Gastrocnemius medialis (tissue), 4 donors: Measurements from ENCODE around the gene NRG3. TPM values are rescaled to one million over a fixed set of nuclear protein-coding genes. Genes with fewer than 3 reads are reported as not detected.

ENCODE experiments used
- ATAC-seq, 2 donors: fragments of 150-250 bp; one replicate each; pipeline ENCODE4 v1.9.1; 2016
- DNase-seq, 2 donors: peaks; one replicate each; pipeline ENCODE4 v3.0.0-alpha.2; 2019
- H3K27ac ChIP-seq, 4 donors: fragments of 200-600 bp; sonication (generic); 1 replicate in 1 of 4; 2 replicates in 3 of 4; pipeline ENCODE4 v1.5.1; 2016 to 2018; ENCODE audit warnings: mild to moderate bottlenecking in 2 of 4, moderate library complexity in 1 of 4
- H3K27me3 ChIP-seq, 3 donors: fragments of 200-600 bp; sonication (generic) in 2 of 3; 1 replicate in 1 of 3; 2 replicates in 2 of 3; pipeline versions ENCODE4 v1.5.1 to v1.6.0; 2016 to 2019; ENCODE audit warnings: mild to moderate bottlenecking in 1 of 3, moderate library complexity in 1 of 3
- H3K36me3 ChIP-seq, 2 donors: fragments of 200-600 bp; sonication (generic) in 1 of 2; one replicate each; pipeline ENCODE4 v1.5.1; 2017 to 2018
- H3K4me1 ChIP-seq, 2 donors: fragments of 200-600 bp; sonication (generic) in 1 of 2; one replicate each; pipeline ENCODE4 v1.5.1; 2016 to 2017; ENCODE audit warnings: mild to moderate bottlenecking in 2 of 2
- H3K4me3 ChIP-seq, 4 donors: fragments of 200-600 bp; sonication (generic) in 3 of 4; 1 replicate in 1 of 4; 2 replicates in 3 of 4; pipeline ENCODE4 v1.5.1; 2016 to 2019; ENCODE audit warnings: mild to moderate bottlenecking in 2 of 4
- H3K9me3 ChIP-seq, 3 donors: fragments of 200-600 bp; sonication (generic) in 2 of 3; 1 replicate in 1 of 3; 2 replicates in 2 of 3; pipeline ENCODE4 v1.5.1; 2016 to 2019
- POLR2A ChIP-seq, 2 donors: fragments of 450-650 bp; IDR thresholded peaks; one replicate each; pipeline ENCODE4 v1.6.1; 2017; ENCODE audit warnings: antibody characterized with exemption in 2 of 2, mild to moderate bottlenecking in 2 of 2, moderate library complexity in 2 of 2
- in situ Hi-C, 4 donors: fragments of 200-750 bp; cut with MboI; loops; one replicate each; pipeline versions ENCODE4 v1.15.0 to v1.8.0; 2017; ENCODE audit warnings: low sequenced_read_pairs in 4 of 4
- intact Hi-C: fragments of 100-400 bp; cut with DNase I; formaldehyde crosslinking; loops from one replicate; pipeline ENCODE4 v1.15.1; 2023; ENCODE audit warnings: low total_unique reads
- total RNA-seq, 4 donors: library from RNA; depleted of rRNA; stranded (reverse); fragments of >200 nt; gene quantifications; one replicate each; pipeline versions ENCODE4 v1.1.0 to v1.2.3, GENCODE V29; 2016
- TF ChIP-seq, protein P1 (sequence below), 5 experiments: fragments of 450-650 bp in 3 of 5; fragments of 200-600 bp in 2 of 5; sonication (generic) in 2 of 5; IDR thresholded peaks in 4 of 5; conservative IDR thresholded peaks in 1 of 5; 1 replicate in 4 of 5; 2 replicates in 1 of 5; pipeline ENCODE4 v1.5.1; 2016 to 2019; ENCODE audit warnings: antibody characterized with exemption in 5 of 5, mild to moderate bottlenecking in 3 of 5, moderate library complexity in 3 of 5

The NRG3 gene
- total RNA-seq, 4 donors from 2014 or later = not detected

DNA sequence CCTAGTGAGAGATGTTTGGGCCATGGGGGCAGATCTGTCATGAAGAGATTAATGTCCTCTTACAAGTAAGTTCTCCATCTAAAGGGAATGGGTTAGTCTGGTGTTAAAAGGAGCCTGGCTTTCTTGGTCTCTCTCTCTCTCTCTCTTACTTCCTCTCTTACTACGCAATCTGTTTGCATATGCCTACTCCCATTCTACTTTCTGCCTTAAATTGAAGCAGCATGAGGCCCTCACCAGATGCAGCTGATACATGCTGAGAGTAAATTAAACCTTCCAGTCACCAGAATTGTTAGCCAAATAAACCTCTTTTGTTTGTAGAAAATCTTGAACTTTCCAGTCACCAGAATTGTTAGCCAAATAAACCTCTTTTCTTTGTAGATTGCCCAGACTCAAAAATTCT, 884.1 kb downstream of the NRG3 start:
- no peak for DNase-seq
- TF ChIP-seq, protein P1, sequence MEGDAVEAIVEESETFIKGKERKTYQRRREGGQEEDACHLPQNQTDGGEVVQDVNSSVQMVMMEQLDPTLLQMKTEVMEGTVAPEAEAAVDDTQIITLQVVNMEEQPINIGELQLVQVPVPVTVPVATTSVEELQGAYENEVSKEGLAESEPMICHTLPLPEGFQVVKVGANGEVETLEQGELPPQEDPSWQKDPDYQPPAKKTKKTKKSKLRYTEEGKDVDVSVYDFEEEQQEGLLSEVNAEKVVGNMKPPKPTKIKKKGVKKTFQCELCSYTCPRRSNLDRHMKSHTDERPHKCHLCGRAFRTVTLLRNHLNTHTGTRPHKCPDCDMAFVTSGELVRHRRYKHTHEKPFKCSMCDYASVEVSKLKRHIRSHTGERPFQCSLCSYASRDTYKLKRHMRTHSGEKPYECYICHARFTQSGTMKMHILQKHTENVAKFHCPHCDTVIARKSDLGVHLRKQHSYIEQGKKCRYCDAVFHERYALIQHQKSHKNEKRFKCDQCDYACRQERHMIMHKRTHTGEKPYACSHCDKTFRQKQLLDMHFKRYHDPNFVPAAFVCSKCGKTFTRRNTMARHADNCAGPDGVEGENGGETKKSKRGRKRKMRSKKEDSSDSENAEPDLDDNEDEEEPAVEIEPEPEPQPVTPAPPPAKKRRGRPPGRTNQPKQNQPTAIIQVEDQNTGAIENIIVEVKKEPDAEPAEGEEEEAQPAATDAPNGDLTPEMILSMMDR (IDR thresholded peaks at IDR 0.05 in 4 of 5, conservative IDR thresholded peaks at IDR 0.05 in 1 of 5) = no peak
- no peak for TF ChIP-seq POLR2A (IDR thresholded peaks at IDR 0.05)
- Histone ChIP-seq H3K9me3 (no peaks in the 10 kb centered on the region), H3K36me3 (no peaks in the 10 kb centered on the region), H3K4me1 (no peaks in the 10 kb centered on the region), H3K27me3 (no peaks in the 10 kb centered on the region), H3K4me3 (no peak overlapping the region), H3K27ac (no peak overlapping the region)
- ATAC-seq = no peak
- in situ Hi-C loops = no loop called here
- intact Hi-C loops = no loop called here

DNA sequence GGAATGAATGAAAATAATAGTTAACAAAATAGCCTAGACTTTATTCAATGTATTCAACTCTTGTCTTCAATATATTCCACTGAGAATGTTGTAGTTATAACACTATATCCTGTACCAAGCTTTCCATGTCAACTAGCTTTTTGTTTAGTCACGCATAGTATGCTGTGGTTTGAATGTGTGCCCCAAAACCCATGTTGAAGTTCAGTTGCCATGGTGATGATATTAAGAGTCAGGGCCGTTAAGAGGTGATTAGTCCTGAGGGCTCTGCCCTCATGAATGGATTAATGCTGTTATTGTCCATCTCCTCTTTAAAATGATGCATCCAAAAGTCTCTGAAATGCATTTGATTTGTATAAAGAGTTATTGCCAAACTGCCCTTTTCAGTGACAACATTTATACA, 887.6 kb downstream of the NRG3 start:
- H3K4me1 ChIP-seq = no peaks in the 10 kb centered on the region
- H3K4me3 ChIP-seq = no peak overlapping the region
- no peaks in the 10 kb centered on the region for H3K9me3 ChIP-seq
- H3K27ac ChIP-seq = no peak overlapping the region
- in situ Hi-C loops = no loop called here
- H3K36me3 ChIP-seq = no peaks in the 10 kb centered on the region
- no peaks in the 10 kb centered on the region for H3K27me3 ChIP-seq
- no peak for DNase-seq
- no peak for ATAC-seq
- intact Hi-C loops = no loop called here
- no peak for TF ChIP-seq POLR2A (IDR thresholded peaks at IDR 0.05)
- TF ChIP-seq, protein P1 (IDR thresholded peaks at IDR 0.05 in 4 of 5, conservative IDR thresholded peaks at IDR 0.05 in 1 of 5) = no peak

DNA sequence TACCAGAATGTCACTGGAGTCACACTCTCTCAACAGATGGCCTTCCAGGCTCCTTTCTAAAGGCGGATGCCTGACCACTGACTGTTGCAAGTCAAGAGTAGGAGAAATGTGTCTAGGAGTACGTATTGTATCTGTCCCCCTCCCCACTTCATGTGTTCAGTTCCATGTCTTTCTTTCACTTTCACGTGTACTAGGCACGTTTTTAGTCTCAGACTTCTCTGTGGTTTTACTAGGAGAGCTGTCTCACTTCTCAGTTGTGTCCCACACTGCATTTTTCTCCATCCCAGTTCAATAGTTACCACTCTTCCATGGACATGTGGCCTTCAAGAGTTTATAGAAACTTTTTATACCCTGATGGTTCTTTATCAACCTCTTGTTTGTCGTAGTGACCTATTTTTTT, 893.0 kb downstream of the NRG3 start:
- Histone ChIP-seq H3K4me3 (no peak overlapping the region), H3K4me1 (no peaks in the 10 kb centered on the region), H3K27ac (no peak overlapping the region), H3K27me3 (no peaks in the 10 kb centered on the region), H3K36me3 (no peaks in the 10 kb centered on the region), H3K9me3 (no peaks in the 10 kb centered on the region)
- no peak for DNase-seq
- TF ChIP-seq POLR2A (IDR thresholded peaks at IDR 0.05) = no peak
- TF ChIP-seq, protein P1 (IDR thresholded peaks at IDR 0.05 in 4 of 5, conservative IDR thresholded peaks at IDR 0.05 in 1 of 5) = no peak
- no peak for ATAC-seq
- in situ Hi-C loops (no loop called here), intact Hi-C loops (no loop called here)

DNA sequence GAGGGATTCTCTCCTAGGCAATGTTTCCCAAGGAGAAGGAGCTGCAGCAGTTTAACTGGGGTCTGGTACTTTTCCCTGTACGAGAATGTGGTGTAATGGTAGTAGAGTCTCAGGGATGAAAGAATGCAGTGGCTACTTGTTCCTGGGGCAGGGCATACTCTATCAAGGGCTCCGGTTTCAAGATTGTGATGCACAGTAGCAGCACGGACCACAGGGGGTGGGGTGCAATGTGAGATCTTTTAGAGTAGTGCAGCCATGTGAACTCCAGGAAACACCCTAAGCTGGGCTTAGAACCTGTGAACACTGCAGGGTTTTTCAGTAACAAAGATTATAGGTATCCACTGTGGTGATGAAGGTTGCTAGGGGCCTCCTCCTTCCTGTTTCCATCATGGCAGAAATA, 903.9 kb downstream of the NRG3 start:
- in situ Hi-C loops (no loop called here), intact Hi-C loops (no loop called here)
- H3K4me1 ChIP-seq = no peaks in the 10 kb centered on the region
- no peak overlapping the region for H3K4me3 ChIP-seq
- no peak overlapping the region for H3K27ac ChIP-seq
- no peaks in the 10 kb centered on the region for H3K9me3 ChIP-seq
- no peaks in the 10 kb centered on the region for H3K27me3 ChIP-seq
- no peaks in the 10 kb centered on the region for H3K36me3 ChIP-seq
- TF ChIP-seq POLR2A (IDR thresholded peaks at IDR 0.05) = no peak
- TF ChIP-seq, protein P1 (IDR thresholded peaks at IDR 0.05 in 4 of 5, conservative IDR thresholded peaks at IDR 0.05 in 1 of 5) = no peak
- DNase-seq = no peak
- ATAC-seq = no peak

DNA sequence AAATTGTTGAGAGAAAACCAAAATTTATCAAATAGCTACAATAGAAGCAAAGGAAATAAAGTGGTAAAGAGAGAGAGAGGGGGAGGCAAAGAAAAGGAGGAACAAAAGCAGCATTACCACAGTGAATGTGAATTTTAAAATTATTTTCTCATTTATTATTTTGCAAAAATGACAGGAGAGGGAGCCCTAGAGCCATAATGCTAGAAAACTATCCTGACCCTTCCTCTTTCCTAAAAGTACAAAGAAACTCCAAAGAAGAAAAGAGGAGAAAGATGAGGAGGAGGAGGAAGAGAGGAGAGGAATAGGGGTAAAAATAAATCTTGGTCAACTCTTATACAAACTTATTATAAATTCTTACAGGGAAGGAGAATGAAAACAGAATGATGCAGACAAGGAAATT, 921.5 kb downstream of the NRG3 start:
- no peak for ATAC-seq
- intact Hi-C loops (no loop called here), in situ Hi-C loops (no loop called here)
- Histone ChIP-seq H3K27ac (no peak overlapping the region), H3K9me3 (no peaks in the 10 kb centered on the region), H3K27me3 (no peaks in the 10 kb centered on the region), H3K4me3 (no peak overlapping the region), H3K4me1 (no peaks in the 10 kb centered on the region), H3K36me3 (no peaks in the 10 kb centered on the region)
- no peak for DNase-seq
- TF ChIP-seq, protein P1 (IDR thresholded peaks at IDR 0.05 in 4 of 5, conservative IDR thresholded peaks at IDR 0.05 in 1 of 5) = no peak
- no peak for TF ChIP-seq POLR2A (IDR thresholded peaks at IDR 0.05)
